HG03159 (cell line): ENCODE data around the gene CHST15.
"Not testable (repeated sequence)": the region's sequence is repeated elsewhere in the genome, so short reads cannot be mapped to it uniquely, and the experiment has no call there.

Experiments used
- ATAC-seq: cut with Tn5 transposase; IDR thresholded peaks from one replicate; pipeline ENCODE4 v1.9.1; 2021; ENCODE audit warnings: mild to moderate bottlenecking, moderate library complexity; ENCODE audit not compliant: unreplicated experiment

CHST15 gene

DNA sequence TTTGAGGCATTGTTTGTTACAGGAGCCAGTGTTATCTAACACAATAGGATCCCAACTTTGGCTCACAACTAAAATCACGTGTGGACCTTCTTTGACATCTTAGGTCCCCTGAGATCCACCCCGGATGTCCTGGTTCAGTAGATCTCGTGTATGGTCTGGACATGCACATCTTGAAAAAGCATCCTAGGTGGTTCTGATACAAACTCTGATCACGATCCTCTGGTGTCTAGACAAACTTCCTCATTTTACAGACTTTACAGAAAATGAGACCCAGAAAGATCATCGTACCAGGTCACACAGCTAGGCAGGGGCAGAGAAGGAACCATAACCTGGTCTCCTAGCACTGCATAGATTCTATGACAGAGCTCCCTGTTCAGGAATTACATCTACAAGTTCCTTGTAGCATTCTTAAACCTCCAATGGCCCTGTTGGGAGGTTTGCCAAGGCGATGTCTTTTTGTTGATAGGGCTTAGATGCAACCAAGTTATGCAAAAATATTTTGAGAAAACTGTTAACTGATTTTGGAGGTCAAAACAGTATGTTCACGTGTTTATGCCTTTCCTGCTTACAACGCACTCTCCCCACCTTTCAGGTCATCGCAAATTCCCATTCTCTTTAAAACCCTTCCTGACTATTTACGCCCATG is 30.8 kb upstream of the CHST15 start:
- peak; percentile 55 for ATAC-seq

DNA sequence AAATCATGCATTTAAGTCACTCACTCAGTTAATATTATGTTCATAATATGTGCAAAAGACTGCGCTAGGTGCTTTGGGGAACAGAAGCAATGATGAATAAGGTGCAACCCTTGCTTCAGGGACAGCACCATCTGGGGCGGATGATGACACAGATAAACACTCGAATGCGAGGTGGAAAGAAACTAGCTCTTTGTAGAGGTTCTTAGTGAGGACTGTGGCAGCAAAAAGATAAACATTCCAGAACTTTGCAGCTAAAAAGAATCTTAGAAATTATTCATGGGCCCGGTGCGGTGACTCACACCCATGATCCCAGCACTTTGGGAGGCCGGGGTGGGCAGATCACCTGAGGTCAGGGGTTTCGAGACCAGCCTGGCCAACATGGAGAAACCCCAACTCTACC is 29.8 kb upstream of the CHST15 start:
- no peak for ATAC-seq

DNA sequence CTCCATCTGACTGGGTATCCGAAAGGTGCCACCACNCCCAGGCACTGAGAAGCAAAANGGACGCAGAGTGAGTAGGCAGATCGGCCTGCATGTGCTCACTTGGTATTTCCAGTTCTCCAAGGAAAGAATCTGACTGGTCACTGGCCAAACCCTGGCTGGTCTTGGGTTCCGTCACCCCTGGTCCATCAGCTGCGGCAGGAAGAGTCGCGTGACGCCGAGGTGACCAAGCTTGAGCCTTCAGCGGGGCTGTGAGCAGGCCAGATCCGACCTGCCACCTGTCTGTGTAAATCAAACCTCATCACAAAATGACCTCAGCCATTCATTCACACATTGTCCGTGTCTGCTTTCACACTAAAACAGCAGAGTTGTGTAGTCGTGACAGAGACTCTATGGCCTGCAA is 28.8 kb upstream of the CHST15 start:
- no peak for ATAC-seq

DNA sequence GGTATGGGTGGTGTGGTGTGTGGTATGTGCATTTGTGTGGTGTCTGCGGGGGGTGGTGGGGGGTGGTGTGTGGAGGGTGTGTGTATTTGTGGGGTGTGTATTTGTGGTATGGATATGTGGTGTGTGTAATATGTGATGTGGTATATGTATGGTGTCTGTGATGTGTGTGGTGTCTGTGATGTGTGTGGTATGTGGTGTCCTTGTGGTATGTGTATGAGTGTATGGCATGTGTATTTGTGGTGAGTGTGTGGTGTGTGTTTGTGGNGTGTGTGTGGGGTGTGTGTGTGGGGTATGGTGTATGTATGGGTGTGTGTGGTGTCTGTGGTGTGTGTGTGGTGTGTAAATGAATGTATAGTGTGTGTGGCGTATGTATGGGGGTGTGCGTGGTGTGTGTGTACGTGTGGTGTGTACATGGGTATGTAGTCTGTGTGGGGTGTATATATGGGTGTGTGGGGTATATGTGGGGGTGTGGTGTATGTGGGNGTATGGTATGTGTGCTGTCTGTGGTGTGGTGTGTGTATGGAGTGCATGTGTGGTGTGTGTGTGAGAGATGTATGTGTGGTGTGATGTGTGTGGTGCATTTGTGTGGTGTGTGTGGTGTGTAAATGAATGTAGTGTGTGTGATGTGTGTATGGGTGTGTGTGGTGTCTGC is 27.1 kb upstream of the CHST15 start:
- no peak for ATAC-seq

DNA sequence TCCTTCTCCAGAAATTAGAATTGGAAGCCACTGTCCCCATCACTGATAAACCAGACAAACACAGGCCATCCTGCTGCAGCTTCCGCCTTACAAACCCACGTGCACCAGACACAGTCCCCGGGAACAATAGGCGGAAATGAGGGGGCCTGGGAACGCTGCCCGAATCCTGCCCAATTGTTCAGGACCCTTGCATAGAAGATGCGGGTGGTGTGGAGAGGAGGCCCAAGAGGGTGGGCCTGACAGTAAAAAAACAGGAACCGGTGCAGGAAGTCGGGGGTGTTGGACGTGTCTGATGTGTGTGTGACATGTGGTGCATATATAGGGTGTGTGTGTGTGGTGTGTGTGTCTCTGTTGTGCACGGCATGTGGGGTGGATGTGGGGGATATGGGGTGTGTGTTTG is 26.5 kb upstream of the CHST15 start:
- no peak for ATAC-seq

DNA sequence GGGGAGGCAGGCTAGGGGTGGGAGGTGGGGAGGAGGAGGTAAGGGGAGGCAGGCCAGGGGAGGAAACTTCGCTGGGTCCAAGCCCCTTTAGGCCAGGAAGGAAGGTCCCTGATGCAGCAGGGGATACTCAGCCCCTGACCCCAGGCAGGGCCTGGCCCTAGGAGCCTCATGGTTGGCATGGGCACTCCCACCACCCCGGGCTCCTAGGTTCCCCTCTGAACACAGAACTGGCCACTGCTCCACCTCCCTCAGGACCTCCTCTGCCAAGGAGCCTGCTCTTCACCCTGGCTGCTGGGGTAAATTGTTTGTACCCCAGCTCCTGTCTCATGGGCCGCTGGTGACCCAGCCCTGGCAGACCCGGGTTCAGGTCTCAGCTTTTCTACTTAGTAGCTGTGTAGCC is 25.8 kb upstream of the CHST15 start:
- no peak for ATAC-seq

DNA sequence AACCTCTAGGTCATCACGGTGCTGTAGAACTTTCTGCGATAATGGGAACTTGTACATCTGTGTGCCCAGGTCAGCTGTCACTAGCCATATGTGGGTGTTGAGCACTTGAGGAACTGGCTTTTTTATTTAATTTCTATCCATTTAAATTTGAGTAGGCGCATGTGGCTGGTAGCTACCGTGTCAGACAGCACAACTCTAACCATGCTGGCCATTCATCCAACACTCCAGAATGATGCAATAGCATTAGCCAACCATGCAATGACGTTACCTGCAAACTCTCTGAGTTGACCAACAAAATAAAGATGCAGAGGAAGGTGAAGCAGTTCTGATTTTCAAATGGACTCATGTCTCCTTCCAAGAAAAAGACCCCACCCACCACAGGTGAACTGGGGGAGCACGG is 24.4 kb upstream of the CHST15 start:
- ATAC-seq = no peak

DNA sequence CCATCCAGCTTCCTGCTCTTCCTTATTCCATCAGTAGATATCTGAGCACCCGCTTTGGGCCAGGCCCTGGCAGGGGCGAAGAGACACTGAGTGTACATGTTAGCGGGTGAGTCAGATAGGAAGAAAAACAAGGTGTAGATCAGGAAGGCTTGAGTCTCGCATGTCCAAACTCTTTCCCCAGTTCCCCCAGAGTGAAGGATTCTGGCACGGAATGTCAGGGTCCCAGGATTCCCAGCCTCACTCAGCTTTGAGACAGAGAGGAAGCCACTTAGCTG is 24.1 kb upstream of the CHST15 start:
- ATAC-seq = no peak

DNA sequence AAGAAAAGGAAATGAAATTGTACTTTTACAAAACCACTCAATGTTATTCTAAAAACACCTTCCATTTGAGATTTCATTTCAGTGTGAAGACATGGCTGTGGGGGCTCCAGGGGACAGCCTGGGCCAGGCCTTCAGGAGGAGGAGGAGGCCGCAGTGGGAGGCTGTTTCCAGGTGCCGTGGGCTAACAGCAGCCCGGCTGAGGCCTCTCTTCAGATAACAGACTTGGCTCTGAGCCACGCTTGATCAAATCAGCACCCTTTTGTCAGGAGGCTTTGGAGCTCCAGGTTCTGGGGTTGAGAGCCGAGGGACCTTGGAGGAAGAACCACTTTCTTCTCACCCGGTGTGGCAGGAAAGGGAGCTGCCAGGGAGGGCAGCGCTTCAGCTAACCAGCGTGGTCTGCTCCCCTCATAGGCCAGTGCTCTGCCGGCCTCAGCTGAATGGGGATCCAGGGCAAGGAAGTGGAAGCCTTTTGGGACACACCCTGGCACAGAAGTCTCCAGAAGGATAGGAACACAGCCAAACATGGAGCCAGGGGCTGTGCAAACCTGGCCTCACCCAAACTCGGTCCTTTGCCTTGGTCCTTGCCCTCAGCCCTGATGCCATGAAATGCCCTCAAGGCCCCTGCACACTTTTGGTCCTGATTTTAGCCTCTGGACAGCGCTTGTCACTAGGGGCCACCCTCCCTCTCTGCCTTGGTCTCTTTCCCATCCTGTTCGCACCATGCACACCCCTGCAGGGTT is 23.5 kb upstream of the CHST15 start:
- no peak for ATAC-seq

DNA sequence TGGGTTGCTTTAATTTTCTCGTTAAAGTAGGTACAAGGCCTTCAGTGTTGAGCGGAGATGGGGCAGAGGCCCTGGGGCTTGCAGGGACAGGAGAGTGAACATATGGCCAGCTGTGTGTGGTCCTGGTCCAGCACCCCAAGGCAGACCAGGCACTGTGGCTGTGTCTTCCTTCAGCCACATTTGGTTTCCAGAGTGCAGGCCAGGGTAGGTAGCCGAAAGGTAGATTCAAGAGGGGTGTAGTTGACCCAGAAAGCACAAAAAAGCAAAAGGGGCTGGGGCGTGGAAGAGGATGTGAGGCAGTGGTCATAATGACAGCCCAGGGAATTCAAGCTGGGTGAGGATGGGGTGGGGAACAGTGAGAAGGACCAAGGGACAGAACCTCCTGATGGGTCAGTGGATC is 21.3 kb upstream of the CHST15 start:
- no peak for ATAC-seq

DNA sequence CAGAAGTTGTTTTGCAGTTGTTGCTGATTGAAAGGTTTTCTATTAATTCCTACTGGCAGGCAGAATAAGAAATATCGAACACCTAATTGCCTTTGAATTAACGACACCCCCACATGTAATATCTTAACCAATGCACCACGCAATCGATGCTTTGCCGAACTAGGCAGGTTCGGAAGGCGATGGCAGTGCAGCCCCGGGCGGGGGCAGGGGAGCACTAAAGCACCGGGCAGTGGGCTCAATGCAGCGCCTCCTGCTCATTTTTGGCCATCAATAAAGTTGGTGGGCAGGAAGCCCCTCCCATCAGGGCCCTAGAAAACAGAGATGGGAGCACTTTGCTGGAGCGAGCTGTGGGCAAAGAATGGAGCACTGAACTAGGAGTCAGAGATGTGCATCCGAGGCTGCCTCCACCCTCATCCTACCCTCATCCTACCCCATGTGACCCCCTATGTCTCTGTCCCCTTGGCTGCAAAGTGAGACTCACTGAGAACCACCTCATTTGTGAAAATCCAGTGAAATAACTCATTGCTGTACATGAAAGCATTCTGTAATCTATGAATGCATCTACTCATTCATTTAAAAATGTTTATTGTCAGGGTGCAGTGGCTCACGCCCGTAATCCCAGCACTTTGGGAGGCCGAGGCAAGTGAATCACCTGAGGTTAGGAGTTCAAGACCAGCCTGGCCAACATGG is 19.6 kb upstream of the CHST15 start:
- no peak for ATAC-seq

DNA sequence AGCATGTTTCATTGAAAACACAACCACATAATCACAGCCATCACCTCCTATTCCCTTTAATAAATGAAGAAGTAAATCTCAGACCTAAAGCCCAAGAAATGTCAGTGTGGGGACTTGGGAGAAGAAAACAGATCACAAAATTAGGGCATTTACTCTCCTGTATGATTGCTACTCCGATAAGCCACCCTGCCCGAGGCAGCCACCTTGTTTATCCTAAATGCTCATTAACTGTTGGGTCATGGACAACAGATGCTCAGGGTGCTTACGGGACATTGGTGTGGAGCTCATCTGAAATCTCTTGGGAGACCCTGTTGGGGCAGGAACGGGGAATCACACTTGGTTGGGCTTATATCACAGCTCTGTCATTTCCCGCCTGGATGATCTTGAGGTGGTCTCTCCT is 17.5 kb upstream of the CHST15 start:
- ATAC-seq = no peak

DNA sequence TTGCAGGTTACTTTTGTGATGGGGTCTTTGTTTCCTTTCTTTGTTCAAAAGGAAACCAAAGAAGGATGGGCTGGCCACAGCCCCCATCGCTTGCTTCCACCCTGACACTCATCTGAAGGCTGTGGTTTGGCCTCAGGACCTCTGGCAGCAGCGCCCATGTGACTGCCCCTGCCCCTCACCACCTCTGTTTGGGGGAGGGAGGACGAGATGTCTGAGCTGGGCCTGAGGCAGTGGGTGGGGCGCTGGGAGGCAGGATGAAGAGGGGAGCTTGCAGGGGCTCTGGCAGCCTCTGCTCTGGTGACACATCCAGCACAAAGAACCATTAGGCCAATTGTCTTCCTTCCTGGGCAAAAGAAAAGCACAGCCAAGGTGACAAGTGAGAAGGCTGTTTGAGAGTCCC is 15.9 kb upstream of the CHST15 start:
- ATAC-seq = no peak

DNA sequence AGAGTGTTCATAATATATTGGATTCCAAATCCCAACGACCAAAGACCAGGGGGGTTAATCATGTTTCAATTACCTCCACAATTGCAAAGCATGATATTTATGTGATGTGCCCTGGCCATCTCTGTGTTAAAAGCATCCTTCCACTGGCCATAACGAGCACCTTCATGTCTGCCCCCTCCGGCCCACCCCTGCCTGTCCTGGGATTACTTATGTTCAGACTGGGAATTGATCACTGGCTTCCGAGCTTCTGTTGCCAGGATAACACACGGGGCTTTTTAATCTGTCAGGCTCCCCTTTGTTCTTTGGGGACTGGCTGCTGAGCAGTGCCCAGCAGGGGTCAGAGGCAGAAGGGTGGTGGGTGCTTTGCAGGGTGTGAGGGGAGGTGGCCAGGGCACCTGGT is 13.7 kb upstream of the CHST15 start:
- ATAC-seq = no peak

DNA sequence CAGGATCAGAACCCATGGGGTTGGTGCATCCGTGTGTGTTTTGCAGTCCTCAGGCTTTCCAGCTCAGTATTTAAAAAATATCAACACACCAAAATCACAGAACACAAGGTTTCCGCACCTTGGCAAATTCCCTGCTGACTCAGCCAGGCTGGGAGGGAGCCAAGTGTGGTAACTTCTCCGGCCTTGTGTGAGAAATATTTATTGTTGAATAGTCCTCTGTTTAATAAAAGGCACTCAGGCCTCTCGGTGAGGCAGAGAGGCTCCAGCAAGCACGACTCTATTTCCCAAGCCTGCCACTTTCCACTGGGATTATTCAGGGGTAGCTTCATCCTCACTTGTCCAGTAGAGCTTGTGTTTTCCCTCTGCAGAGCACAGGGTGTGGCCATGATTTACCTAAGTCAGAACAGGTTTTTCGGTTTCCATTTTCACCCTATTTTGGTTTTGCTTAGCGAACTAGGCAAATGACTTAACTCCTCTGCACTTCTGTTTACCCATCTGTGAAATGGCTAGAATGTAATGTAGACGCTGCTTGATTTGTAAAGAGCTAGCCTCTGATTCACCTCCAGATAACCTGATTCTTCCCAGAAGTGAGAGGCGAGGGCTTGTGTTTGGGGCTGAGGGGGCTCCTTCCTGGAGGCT is 13.0 kb upstream of the CHST15 start:
- ATAC-seq = peak; percentile 76

DNA sequence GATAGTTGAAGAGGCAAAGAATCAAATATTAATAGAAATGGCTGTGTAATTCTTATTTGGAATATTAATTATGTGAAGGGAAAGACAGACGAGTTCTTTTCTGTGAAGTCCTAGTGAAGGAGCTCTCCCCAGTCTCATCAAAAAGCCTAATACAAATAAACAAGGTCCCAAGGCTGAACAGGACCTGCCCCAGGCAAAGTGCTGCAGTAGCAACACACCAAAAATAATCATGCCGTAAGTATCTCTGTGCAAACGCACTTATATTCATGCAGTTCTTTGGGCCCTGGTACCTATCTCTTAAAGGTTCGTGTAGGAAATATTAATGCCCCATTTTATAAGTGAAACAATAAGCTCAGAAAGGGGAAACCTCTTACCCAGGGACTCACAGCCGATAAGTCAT is 12.2 kb upstream of the CHST15 start:
- ATAC-seq = no peak

DNA sequence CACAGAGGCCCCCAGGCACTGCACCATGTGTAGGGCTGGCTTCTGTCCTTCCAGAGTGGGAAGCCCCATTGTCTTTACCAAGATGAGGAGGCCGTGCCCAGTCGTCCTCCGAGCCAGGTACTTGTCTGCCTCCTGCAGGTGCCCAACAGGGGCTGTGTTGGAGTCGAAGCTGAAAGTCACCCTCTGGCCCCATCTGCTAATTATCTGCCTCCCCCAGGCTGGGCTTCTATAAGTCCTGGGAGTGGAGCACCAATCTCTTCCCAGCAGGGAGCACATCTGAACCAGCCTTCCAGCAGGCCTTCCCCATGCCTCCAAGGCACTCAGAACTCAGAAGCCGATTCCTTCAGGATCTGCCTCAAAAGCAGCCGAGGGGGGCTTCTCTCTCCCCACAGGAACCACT is 11.6 kb upstream of the CHST15 start:
- ATAC-seq = no peak

DNA sequence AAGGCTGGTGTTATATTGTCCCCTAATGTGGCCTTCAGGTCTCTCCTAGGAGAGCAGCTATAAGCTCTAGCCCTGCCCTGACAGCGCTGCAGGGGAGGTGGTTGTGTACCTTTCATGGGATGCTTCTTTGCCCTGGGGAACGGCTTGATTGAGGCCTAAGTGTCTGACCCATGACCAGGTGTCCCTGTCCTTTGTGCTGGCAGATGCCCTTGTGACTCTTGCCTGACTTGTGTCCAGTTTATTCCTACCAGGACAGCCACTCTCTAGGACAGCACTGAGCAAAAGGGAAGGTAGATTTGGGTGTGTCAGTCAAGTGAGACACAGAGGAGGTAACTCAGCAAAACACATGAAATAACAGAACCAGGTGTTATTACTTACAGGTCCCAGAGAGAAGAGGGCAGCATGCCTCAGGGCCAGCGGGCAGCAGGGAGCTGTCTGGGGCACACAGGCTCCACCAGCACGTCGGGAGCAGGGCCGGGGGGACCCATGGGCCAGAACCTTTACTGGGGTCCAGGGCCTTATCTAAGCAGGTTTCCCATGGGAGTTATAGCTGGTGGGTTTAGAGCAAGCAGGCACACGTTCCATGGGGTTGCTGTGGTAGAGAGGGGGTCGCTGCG is 10.7 kb upstream of the CHST15 start:
- no peak for ATAC-seq

DNA sequence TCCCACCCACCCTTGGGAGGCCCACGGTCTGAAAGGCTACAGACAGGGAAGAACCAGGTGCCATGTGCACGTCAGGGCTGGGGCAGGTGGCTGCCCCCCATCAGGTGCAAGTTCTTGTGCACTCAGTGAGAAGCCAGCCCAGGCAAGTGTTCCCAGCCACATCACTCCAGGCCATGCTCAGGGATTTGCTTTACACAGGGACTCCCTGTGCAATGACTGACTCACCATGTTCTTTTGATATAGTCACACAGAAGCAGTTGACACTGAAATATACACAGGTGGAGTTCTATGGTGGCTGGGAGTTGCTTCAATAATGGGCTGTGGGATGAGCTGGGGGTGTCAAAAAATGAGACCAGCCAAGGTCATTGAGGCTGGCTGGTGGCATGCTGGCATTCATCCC is 8.0 kb upstream of the CHST15 start:
- no peak for ATAC-seq

DNA sequence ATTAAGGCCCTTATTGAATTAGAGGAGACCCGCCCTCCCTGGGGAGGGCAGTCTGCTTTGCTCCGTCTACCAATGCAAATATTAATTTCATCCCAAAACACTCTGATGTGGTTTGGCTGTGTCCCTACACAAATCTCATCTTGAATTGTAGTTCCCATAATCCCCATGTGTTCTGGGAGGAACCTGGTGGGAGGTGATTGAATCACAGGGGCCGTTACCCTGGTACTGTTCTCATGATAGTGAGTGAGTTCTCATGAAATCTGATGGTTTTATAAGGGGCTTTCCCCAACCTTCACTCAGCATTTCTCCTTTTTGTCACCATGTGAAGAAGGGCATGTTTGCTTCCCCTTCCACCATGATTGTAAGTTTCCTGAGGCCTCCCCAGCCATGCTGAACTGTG is 7.3 kb upstream of the CHST15 start:
- not testable (repeated sequence) for ATAC-seq

DNA sequence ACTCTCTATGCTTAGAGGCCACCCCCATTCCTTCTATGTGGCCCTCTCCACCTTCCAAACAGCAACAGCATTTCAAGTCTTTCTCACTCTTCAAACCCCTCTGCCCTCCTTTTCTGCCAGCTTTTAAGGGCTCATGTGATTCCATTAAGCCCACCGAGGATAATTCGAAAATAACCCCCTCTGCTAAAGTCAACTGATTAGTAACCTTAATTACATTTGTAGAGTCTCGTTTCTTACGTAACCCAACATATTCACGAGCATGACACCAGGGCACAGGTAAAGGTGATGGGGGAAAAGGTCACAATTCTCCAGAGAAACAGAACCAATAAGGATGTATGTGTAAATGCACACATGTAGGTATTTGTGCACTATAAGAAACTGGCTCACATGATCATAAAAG is 6.7 kb upstream of the CHST15 start:
- no peak for ATAC-seq
